SK-MEL-5 (cell line): ENCODE results near the gene OXCT1. TPM values are rescaled to one million over a fixed set of nuclear protein-coding genes. Genes with fewer than 3 reads are reported as not detected.

ENCODE experiments used
- DNase-seq: peaks from one replicate; pipeline ENCODE4 v3.0.0-alpha.2; 2016; ENCODE audit warnings: low read depth, low spot score
- in situ Hi-C: cut with HindIII; loops from 2 replicates; pipeline ENCODE4 v1.10.0; 2016; ENCODE audit warnings: low sequenced_read_pairs, high pct_unique_total_duplicates, low pct_unique_long_range_greater_than_20kb
- polyA plus RNA-seq, 2 experiments: library from polyadenylated mRNA; depleted of rRNA; stranded (reverse); fragments of >200 nt; gene quantifications; 2 replicates each; pipeline ENCODE4 v1.2.3, GENCODE V29; 2015
- total RNA-seq: library from RNA; depleted of rRNA; stranded (reverse); fragments of >200 nt; shearing (Covaris generic); gene quantifications from 2 replicates; pipeline ENCODE4 v1.2.3, GENCODE V29; 2014; rRNA removed

Gene OXCT1
- total RNA-seq, result 42.1 and 46.5 TPM in 2 replicates
- 40.9 and 56.6 TPM in 2 replicates for polyA plus RNA-seq (2015; cell fraction: cytosol; rRNA removed)
- 30.1 and 34.4 TPM in 2 replicates for polyA plus RNA-seq (2015; cell fraction: nucleus; rRNA removed)

- peak; percentile 82 for DNase-seq
- in situ Hi-C loops, result no loop called here
Measured at GRCh38 chr5:41869724-41870626, at the start of gene OXCT1. OXCT1 (minus strand) TSS chr5:41870425; CDS start chr5:41870358, 67 bp downstream.

- in situ Hi-C loops, result no loop called here
- no peak for DNase-seq
Measured at GRCh38 chr5:41918105-41918504, 47.9 kb upstream of the OXCT1 start.

- no peak for DNase-seq
- in situ Hi-C loops, result no loop called here
Measured at GRCh38 chr5:41908374-41909079, 38.3 kb upstream of the OXCT1 start.

DNA sequence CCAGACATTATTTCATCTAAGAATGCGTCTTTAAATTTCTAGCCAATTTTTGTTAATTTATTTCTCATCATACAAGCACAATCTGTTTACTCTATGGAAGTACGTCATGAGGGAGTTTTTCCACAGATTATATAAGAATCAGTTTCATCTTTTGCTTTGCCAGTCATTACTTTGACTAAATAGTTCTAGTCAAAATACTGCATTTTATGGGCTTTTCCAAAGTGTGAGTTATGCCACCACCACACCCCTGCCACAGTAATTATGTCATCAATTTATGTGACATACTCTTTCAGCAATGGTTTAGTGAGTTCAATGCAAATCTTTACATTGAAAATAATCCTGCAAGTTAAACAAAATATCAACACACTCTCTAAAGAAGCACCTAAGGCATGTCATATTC is 35.9 kb upstream of the OXCT1 start:
- in situ Hi-C loops, result no loop called here
- DNase-seq, result no peak

DNA sequence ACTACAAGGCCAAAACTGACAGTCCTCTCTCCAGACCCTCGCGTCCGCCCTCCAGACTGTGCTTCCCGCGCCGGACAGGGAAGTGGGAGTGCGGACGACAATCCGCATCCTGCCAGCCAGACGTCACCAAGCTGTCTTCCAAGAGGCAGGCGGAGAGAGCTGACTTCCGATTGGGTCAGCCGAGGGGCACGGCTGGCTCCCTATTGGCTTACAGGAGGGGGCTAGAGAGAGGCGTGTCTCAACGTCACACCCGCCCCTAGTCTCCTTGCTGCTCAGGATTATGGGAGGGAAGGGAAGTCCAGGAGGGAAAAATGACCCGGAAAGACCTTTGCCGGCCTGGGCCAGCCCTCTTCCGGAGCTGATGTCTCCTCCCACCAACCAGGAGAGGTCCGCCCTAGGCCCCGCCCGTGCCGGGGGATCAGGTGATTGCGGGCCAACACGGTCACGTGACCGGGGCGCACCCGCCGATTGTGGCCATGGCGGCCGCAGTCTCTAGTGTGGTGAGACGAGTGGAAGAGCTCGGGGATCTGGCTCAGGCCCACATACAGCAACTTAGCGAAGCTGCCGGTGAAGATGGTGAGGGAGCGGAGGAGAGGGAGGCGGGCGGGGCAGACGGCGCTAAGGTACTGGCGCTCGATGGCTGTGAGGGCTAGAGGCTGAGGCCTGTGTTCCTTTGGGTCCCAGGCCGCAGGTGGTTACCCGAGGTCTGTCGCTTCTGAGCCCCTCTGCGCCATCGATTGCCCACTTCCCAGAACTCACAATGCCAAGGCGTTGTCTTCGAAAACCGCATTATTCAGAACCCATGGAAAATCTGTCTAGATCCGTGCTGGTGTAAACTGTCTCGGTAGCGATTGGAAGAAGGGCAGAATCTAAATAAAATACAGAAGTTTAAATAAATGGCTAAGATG is 33.9 kb upstream of the OXCT1 start, which contains the start of gene RIMOC1:
Gene RIMOC1, plus strand, starts transcription at position 453 of the 908 bp plus-strand sequence. Its CDS starts 24 bp downstream, at position 477.
- in situ Hi-C loops, result no loop called here
- peak; percentile 100 for DNase-seq

DNA sequence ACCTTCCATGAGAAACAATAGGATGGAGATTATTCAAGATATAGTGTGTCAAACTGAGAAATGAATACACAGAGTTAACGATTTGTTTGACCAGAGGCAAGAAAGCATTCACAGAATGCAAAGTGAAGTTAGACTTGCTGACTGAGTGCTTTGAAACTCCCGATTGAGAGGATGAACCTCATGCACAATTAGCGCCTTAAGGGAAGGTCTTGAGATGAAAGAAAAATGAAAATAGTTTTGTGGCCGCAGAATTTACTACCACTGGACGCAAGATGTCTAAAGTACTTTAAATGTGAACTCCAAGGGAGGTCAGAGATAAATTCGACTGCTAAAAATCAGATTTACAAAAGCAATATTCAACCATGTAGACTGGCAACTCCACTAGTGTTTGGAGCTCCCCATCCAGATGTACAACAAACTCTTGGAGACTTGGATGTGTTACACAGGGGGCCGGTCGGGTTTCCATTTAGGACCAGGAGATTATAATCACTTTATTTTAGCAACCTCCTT is 33.2 kb upstream of the OXCT1 start:
- in situ Hi-C loops, result no loop called here
- peak; percentile 23 for DNase-seq

GRCh38 chr5:41896230-41896629 is 26.0 kb upstream of the OXCT1 start:
- in situ Hi-C loops, result no loop called here
- no peak for DNase-seq

DNA sequence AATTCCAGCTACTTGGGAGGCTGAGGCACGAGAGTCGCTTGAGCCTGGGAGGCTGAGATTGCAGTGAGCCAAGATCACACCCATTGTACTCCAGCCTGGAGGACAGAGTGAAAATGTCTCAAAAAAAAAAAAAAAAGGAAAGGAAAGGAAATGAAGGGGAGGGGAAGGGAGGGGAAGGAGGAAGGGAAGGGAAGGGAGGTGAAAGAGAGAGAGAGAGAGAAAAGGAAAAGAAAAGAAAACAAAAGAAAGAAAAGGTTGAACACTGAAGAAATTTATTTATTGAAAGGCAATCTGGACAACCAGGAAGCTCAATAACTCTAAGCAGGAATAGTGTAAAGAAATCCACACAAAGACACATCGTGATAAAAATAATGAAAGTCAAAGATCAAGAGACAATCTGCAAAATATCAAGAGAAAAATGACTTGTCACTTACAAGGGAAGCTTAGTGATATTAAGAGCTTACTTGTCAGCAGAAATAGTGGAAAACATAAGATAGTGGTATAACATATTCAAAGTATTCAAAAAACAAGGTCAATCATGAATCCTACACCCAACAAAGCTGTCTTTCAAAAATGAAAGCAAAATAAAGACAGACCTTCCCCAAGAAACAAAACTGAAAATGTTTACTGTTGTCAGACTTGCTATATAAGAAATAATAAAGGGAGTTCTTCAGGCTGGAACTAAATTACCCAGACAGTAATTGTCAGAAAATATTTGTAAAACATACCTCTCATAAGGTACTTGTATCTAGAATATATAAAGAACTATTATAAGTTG is 23.0 kb upstream of the OXCT1 start:
- DNase-seq, result no peak
- in situ Hi-C loops, result no loop called here

DNA sequence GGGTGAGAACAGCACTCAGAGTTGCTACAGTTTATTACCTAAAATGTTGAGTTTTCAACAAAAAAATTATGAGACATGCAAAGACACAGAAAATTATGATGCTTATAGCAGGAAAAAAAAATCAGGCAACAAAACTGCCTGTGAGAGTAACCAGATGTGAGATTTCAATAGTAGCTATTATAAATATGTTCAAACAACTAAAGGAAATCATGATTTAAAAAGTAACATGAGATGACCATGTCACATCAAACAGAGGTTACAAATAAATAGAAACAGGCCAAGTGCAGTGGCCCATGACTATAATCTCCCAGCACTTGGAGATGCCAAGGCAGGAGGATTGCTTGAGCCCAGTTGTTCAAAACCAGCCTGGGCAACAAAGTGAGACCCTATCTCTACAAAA is 21.8 kb upstream of the OXCT1 start:
- DNase-seq, result no peak
- in situ Hi-C loops, result no loop called here

GRCh38 chr5:41891066-41891707 is 21.0 kb upstream of the OXCT1 start:
- DNase-seq, result no peak
- in situ Hi-C loops, result no loop called here

- in situ Hi-C loops, result no loop called here
- DNase-seq, result no peak
Measured at GRCh38 chr5:41885286-41885685, 15.1 kb upstream of the OXCT1 start.

- DNase-seq, result no peak
- in situ Hi-C loops, result no loop called here
Measured at GRCh38 chr5:41883936-41884335, 13.7 kb upstream of the OXCT1 start.

DNA sequence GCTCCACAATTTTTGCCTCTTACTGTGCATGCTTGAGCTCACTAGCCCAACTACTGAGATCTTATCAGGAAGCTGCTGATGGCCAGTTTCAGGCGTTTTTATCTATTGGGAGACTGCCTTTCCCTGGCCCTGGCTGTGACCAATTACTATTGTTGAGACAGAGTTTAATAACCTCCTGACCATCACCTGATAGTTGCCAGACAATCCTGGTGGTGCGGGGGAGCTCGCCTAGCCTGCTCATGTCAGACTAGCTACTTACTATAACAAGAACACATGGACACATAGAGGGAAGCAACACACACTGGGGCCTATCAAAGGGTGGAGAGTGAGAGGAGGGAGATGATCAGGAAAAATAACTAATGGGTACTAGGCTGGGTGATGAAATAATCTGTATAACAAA is 13.0 kb upstream of the OXCT1 start:
- in situ Hi-C loops, result no loop called here
- DNase-seq, result no peak

DNA sequence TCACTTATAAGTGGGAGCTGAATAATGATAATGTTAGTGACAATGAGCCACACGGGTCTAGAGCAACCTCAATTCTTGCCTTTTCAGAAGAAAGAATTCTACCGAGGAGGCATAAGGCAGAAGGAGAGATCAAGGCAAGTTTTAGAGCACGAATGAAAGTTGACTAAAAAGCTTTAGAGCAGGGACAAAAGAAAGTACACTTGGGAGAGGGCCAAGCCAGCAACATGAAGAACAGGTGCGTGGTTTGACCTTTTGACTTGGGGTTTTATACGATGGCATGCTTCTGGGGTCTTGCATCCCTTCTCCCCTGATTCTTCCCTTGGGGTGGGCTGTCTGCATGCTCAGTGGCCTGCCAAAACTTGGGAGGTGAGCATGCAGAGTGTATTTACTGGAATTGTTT is 12.5 kb upstream of the OXCT1 start:
- no peak for DNase-seq
- in situ Hi-C loops, result no loop called here

DNA sequence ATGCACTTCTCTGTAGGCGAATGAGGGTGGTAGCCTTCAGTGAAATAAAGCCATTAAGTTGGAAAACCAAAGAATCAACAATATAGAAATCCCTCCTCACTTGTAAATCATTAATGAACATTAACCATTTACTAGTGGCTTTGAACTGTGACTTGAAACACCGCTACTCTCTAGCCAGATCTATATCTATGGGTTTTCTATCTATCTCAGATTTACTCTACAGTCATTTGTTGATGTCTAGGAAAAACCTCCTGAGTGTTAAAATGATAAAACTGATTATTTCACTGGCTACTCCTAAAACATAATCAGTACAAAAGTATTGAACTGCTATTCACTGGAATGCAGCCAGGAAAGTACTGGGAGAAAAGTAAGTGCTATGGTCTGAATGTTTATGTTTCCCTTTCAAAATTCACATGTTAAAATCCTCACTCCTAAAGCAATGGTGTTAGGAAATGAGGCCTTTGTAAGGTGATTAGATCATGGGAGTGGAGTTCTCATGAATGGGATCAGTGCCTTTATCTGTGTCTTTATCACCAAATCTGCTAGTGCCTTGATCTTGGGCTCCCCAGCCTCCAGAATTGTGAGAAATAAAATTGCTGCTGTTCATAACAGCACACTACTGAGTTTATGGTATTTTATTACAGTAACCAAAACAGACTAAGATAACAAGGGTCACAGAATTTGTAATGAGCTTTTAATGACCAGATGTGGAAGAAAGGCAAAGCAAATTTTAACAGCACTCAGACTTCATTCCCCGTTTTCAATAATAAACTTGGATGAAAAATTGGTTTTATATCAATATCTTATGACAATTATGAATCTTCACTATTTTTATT is 8.6 kb upstream of the OXCT1 start:
- in situ Hi-C loops, result no loop called here
- no peak for DNase-seq
